ENCODE measurements around the gene ARMC2. TPM values are rescaled to one million over a fixed set of nuclear protein-coding genes. Genes with fewer than 3 reads are reported as not detected.
A peak's percentile ranks its signal among the peaks of the same experiment; 100 is the strongest.

Gene ARMC2
- total RNA-seq, 1 experiment from 2014 or later: 12.6 TPM

- TF ChIP-seq EZH2 (IDR thresholded peaks at IDR 0.05; ENCODE audit: borderline replicate concordance, low read depth, low read length, poor library complexity, severe bottlenecking): no peak
- TF ChIP-seq CTCF (conservative IDR thresholded peaks at IDR 0.05; ENCODE audit: low read depth, low read length): no peak
- Histone ChIP-seq H3K4me1 (ENCODE audit: insufficient read depth, low read length, poor library complexity, severe bottlenecking) (no peaks in the 10 kb centered on the region), H3K27ac (ENCODE audit: low read depth, low read length, poor library complexity, severe bottlenecking) (no peak overlapping the region), H3K27me3 (replicated peaks; ENCODE audit: insufficient read depth, low read depth, low read length, poor library complexity) (no peaks in the 10 kb centered on the region), H3K4me3 (ENCODE audit: low read depth, low read length, poor library complexity, severe bottlenecking) (no peak overlapping the region), H3K9me3 (ENCODE audit: low read depth, low read length, poor library complexity, severe bottlenecking) (no peaks in the 10 kb centered on the region), H3K36me3 (ENCODE audit: insufficient read depth, low read length, poor library complexity, severe bottlenecking) (no peaks in the 10 kb centered on the region)
- no peak for DNase-seq (ENCODE audit: low spot score)
- ChIA-PET CTCF (no interaction called here), POLR2A (ENCODE audit: low non-redundant PET) (no interaction called here)
- no TSS peak for BruUV-seq (replicated peaks)
- intact Hi-C loops (cut with micrococcal nuclease; ENCODE audit: unreplicated experiment): no loop called here
Observed at GRCh38 chr6:109008054-109008453, 159.8 kb downstream of the ARMC2 start.

DNA sequence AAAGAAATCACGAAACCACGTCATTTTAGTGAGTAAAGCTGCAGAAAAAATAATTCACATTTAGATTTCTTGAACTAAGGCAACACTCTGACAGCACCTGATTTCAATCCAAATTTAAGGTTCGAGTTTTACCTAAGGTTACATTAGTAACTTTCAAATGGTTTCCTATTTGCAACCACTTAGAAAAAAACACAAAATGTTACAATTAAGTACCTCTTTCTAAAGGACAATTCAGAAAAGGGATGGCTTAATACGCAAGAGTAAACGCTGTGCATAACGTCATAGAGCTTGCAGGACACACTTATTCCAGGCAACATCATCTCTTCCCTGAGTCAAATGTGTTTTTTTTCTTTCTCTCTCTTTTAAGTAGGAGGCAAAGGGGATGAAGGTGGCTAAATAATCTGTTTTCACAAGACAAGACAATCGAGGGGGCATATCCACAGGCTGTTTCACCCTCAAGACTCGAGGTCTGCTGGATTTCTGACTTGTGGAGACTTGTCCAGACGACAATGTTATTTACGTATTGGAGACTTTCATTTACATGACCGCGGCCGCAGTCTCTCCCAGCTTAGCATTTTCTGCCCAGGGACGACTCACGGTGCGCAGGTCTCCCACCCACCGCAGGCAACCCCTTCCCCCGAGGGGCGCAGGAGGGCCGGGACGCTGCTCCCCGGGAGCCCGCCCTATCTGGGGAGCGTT lies 160.5 kb downstream of the ARMC2 start:
- CTCF ChIA-PET: no interaction called here
- POLR2A ChIA-PET (ENCODE audit: low non-redundant PET): no interaction called here
- Histone ChIP-seq H3K4me1 (ENCODE audit: insufficient read depth, low read length, poor library complexity, severe bottlenecking) (no peaks in the 10 kb centered on the region), H3K4me3 (ENCODE audit: low read depth, low read length, poor library complexity, severe bottlenecking) (peak overlapping the region; percentile 70), H3K27me3 (replicated peaks; ENCODE audit: insufficient read depth, low read depth, low read length, poor library complexity) (no peaks in the 10 kb centered on the region), H3K27ac (ENCODE audit: low read depth, low read length, poor library complexity, severe bottlenecking) (peak overlapping the region; percentile 60), H3K9me3 (ENCODE audit: low read depth, low read length, poor library complexity, severe bottlenecking) (no peaks in the 10 kb centered on the region), H3K36me3 (ENCODE audit: insufficient read depth, low read length, poor library complexity, severe bottlenecking) (no peaks in the 10 kb centered on the region)
- intact Hi-C loops (cut with micrococcal nuclease; ENCODE audit: unreplicated experiment): no loop called here
- TF ChIP-seq EZH2 (IDR thresholded peaks at IDR 0.05; ENCODE audit: borderline replicate concordance, low read depth, low read length, poor library complexity, severe bottlenecking) (no peak), CTCF (conservative IDR thresholded peaks at IDR 0.05; ENCODE audit: low read depth, low read length) (no peak)
- DNase-seq (ENCODE audit: low spot score): peak; percentile 14
- BruUV-seq (replicated peaks): no TSS peak

- Histone ChIP-seq H3K4me3 (ENCODE audit: low read depth, low read length, poor library complexity, severe bottlenecking) (peak overlapping the region; percentile 70), H3K4me1 (ENCODE audit: insufficient read depth, low read length, poor library complexity, severe bottlenecking) (no peaks in the 10 kb centered on the region), H3K27ac (ENCODE audit: low read depth, low read length, poor library complexity, severe bottlenecking) (peak overlapping the region; percentile 60), H3K9me3 (ENCODE audit: low read depth, low read length, poor library complexity, severe bottlenecking) (no peaks in the 10 kb centered on the region), H3K27me3 (replicated peaks; ENCODE audit: insufficient read depth, low read depth, low read length, poor library complexity) (no peaks in the 10 kb centered on the region), H3K36me3 (ENCODE audit: insufficient read depth, low read length, poor library complexity, severe bottlenecking) (no peaks in the 10 kb centered on the region)
- intact Hi-C loops (cut with micrococcal nuclease; ENCODE audit: unreplicated experiment): no loop called here
- BruUV-seq (replicated peaks): no TSS peak
- TF ChIP-seq CTCF (conservative IDR thresholded peaks at IDR 0.05; ENCODE audit: low read depth, low read length) (no peak), EZH2 (IDR thresholded peaks at IDR 0.05; ENCODE audit: borderline replicate concordance, low read depth, low read length, poor library complexity, severe bottlenecking) (no peak)
- ChIA-PET CTCF (no interaction called here), POLR2A (ENCODE audit: low non-redundant PET) (no interaction called here)
- DNase-seq (ENCODE audit: low spot score): peak; percentile 92
Observed at GRCh38 chr6:109009236-109009961, 161.2 kb downstream of the ARMC2 start.
